Motor neuron (in vitro differentiated cells): Measurements from ENCODE around the gene TC2N. TPM values are rescaled to one million over a fixed set of nuclear protein-coding genes. Genes with fewer than 3 reads are reported as not detected.
A peak's percentile ranks its signal among the peaks of the same experiment; 100 is the strongest.
"Not testable (repeated sequence)": the region's sequence is repeated elsewhere in the genome, so short reads cannot be mapped to it uniquely, and the experiment has no call there.

Experiments used
- ATAC-seq, 8 experiments: fragments of 200-7000 bp; cut with Tn5 transposase; replicated peaks in 6 of 8; 2 replicates each; pipeline ENCODE4 v1.8.0; 2021; ENCODE audit warnings: mild to moderate bottlenecking in 8 of 8, moderate library complexity in 8 of 8
- H3K27ac ChIP-seq, 2 donors: fragments of 250-450 bp; sonication (Bioruptor Pico); 2 replicates each; pipeline ENCODE4 v1.9.0; 2021; ENCODE audit warnings: antibody characterized with exemption in 2 of 2, mild to moderate bottlenecking in 2 of 2, moderate library complexity in 1 of 2
- H3K4me1 ChIP-seq, 2 donors: fragments of 250-450 bp; sonication (Bioruptor Pico); replicated peaks in 1 of 2; 2 replicates each; pipeline ENCODE4 v1.6.1; 2021; ENCODE audit warnings: antibody characterized with exemption in 2 of 2, mild to moderate bottlenecking in 2 of 2, moderate library complexity in 1 of 2
- H3K4me3 ChIP-seq, 5 donors: fragments of 250-450 bp; sonication (Bioruptor Pico); 2 replicates each; pipeline ENCODE4 v1.9.0; 2021; ENCODE audit warnings: antibody characterized with exemption in 5 of 5, mild to moderate bottlenecking in 5 of 5, moderate library complexity in 4 of 5
- WGBS, 10 experiments: fragments of 450-650 bp; shearing (Covaris generic); methylation state at CpG; one replicate each; pipeline ENCODE4 v1.0.0; 2022; 5-methylcytosine and 5-hydroxymethylcytosine counted together
- in situ Hi-C, 9 experiments: fragments of 400-800 bp; cut with MboI; loops; one replicate each; pipeline ENCODE4 v1.15.0; 2021; ENCODE audit warnings: low sequenced_read_pairs in 9 of 9, low pct_unique_long_range_greater_than_20kb in 2 of 9; ENCODE audit not compliant: unreplicated experiment in 9 of 9
- total RNA-seq, 8 experiments: library from RNA; unstranded; fragments of 300-600 nt; gene quantifications; 2 replicates each; pipeline versions ENCODE4 v1.2.3 to v1.2.4, GENCODE V29; 2022

Gene TC2N
- total RNA-seq, 8 experiments from 2014 or later: 0.10 to 81.1 (median 1.2) TPM

DNA sequence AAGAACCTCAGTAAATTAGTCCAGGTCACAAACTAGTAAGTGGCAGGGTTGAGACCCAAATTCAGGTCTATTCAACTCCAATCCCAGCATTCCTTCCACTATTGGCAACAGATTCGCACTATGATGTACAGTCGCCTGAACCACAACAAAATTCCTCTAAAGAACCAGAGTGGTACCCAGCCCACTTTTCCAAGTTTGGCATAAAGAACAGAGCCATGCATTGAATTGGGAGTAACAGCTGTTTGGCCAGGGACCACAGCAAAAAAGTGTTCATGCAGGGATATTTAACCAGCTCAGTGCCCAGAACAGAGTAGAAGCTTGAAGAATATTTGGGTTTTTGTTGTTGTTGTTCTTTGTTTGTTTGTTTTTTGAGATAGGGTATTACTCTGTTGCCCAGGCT is 9.7 kb downstream of the TC2N start:
- H3K4me1 ChIP-seq: no peaks in the 10 kb centered on the region
- no peak overlapping the region for H3K4me3 ChIP-seq
- 40 to 100% (median 94%) methylated on average over 1 to 2 of the region's 2 CpGs; no CpG with 5 or more reads in 4 of the 10 experiments for WGBS, 10 experiments
- no peak for ATAC-seq
- no peak overlapping the region for H3K27ac ChIP-seq
- in situ Hi-C loops: no loop called here

DNA sequence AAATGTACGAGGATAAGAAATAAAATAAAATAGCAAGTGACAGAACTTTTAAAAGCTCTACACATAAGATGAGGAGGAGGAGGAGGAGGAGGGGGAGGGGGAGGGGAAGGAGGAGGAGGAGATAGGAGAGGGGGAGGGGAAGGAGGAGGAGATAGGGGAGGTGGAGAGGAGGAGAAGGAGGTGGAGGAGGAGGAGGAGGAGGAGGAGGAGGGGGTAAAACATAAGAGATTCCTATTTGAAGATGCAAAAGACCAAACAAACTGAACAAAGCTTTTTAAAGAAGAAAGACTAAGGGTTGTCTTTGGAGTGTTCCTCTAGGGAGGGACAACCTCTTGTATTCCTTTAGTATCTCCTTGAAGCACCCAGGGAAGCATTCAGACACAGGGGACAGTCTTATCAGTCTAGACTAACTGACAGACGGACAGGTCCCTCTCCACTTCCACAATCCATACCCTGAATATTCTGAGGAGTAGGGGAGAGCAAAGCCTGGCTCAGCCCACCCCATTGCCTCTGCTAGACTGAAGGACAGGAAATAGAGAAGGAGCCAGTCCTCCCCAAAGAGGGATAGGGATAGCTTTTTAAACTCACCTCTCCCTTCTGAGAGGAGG is 12.9 kb downstream of the TC2N start:
- H3K4me3 ChIP-seq: no peak overlapping the region
- WGBS, 10 experiments: 20 to 100% (median 83%) methylated on average over 1 to 2 of the region's 2 CpGs; no CpG with 5 or more reads in 5 of the 10 experiments
- H3K27ac ChIP-seq: no peak overlapping the region
- no peak for ATAC-seq
- no peaks in the 10 kb centered on the region for H3K4me1 ChIP-seq
- in situ Hi-C loops: no loop called here

DNA sequence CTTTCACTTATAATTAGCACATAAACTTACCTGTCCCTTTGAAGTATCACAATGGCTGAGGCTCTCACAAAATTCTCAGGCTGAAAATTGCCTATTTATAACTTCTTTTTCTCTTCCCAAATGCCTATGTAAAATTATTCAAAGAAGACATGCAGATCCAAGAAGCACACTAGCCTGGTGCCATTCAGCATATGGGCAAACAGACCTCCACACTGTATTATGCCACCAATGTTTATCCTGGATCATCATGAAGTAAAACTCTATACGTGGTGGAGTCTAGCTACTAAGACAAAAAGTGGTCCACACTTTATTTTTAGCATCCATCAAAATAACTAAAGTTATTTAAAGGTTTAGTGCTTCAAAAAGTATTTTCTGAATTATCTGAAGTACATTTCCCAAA is 15.8 kb downstream of the TC2N start:
- WGBS, 10 experiments: 0 to 57% (median 0%) methylated on average over 1 of the region's 1 CpG; no CpG with 5 or more reads in 3 of the 10 experiments
- Histone ChIP-seq H3K4me3 (no peak overlapping the region), H3K27ac (no peak overlapping the region), H3K4me1 (no peaks in the 10 kb centered on the region)
- peak in 1 of 8 experiments; percentile 83 for ATAC-seq
- in situ Hi-C loops: no loop called here

DNA sequence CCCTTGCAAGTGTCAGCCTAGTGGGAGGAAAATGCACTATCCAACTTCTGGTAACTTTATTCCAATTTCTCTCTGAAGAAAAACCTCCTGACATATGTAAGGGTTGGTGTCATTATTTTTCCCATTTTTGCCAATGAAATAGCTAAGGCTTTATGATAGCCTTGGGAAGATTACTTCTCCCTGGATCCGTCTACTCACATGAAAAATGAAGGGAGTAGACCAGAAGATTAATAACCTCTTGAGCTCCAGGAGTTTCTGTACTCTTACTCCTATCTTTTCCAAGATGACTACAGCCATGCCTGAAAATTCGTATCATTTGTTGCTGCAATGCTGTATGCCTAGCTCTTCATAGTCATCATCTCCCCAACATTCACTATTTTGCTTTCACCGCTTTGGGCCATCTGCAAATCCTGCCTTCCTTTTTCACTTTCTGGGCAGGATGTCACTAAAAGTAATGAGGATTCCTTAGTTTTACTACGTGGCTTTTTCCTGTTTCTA is 18.8 kb downstream of the TC2N start:
- Histone ChIP-seq H3K27ac (no peak overlapping the region), H3K4me3 (no peak overlapping the region), H3K4me1 (no peaks in the 10 kb centered on the region)
- in situ Hi-C loops: no loop called here
- WGBS, 10 experiments: 40 to 92% (median 62%) methylated on average over 1 to 4 of the region's 4 CpGs; no CpG with 5 or more reads in 2 of the 10 experiments
- ATAC-seq: no peak

DNA sequence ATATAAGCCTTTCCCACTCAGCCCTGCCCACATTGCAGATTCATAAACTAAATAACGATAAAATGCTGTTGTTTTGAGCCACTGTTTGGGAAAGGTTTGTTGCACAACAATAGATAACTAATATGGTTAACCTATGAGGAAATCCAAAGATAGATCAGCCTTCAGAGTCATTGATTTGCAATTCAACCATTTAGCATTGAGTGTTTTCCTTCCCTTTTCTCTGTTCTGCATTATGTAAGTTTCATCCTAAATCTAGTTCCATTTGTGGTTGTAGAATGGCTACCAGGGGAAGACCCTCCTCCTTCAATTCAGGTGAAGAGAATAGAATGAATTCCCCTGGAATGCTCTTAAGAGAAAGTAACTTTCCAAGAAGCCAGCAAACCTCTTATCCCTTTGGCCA is 19.6 kb downstream of the TC2N start:
- no peaks in the 10 kb centered on the region for H3K4me1 ChIP-seq
- WGBS, 10 experiments: 20 to 88% (median 60%) methylated on average over 1 of the region's 1 CpG; no CpG with 5 or more reads in 5 of the 10 experiments
- H3K27ac ChIP-seq: no peak overlapping the region
- ATAC-seq: no peak
- in situ Hi-C loops: no loop called here
- no peak overlapping the region for H3K4me3 ChIP-seq

DNA sequence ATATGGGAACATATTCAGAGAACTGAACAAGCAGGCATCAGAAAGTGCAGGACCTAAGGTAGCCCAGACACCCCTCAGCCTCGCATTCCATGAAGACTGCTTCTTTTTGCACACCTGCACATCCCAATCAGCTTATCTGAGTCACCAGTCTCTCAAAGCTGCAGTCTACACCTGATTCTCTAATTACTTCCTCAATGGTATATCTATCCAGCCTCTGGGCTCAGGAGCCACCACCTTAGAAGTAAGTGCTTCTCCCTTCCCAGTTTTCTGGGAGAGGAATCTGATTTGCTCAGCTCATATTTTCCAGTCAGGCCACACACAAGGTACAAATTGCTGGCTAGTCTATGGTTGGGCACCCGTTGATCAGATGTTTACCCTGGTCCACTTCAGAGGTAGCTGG is 21.7 kb downstream of the TC2N start:
- Histone ChIP-seq H3K4me1 (no peaks in the 10 kb centered on the region), H3K4me3 (no peak overlapping the region), H3K27ac (no peak overlapping the region)
- in situ Hi-C loops: no loop called here
- no peak for ATAC-seq
- WGBS, 10 experiments: 52 to 100% (median 71%) methylated on average over 1 to 2 of the region's 2 CpGs; no CpG with 5 or more reads in 5 of the 10 experiments

DNA sequence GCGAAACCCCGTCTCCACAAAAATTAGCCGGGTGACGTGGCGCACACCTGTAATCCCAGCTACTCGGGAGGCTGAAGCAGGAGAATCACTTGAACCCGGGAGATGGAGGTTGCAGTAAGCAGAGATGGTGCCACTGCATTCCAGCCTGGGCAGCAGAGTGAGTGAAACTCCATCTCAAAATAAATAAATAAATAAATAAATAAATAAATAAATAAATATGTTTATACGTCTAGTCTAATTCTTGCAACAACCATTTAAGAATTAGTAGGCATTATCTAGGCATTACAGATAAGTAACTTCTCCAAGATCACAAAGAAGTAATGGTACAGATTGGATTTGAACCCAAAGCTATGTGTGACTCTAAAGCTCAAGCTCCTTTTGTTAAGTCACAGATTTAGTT is 22.3 kb downstream of the TC2N start:
- H3K4me1 ChIP-seq, in situ Hi-C loops, H3K27ac ChIP-seq, H3K4me3 ChIP-seq, ATAC-seq: not testable (repeated sequence)
- 86 to 100% (median 98%) methylated on average over 1 to 7 of the region's 8 CpGs; no CpG with 5 or more reads in 5 of the 10 experiments for WGBS, 10 experiments

DNA sequence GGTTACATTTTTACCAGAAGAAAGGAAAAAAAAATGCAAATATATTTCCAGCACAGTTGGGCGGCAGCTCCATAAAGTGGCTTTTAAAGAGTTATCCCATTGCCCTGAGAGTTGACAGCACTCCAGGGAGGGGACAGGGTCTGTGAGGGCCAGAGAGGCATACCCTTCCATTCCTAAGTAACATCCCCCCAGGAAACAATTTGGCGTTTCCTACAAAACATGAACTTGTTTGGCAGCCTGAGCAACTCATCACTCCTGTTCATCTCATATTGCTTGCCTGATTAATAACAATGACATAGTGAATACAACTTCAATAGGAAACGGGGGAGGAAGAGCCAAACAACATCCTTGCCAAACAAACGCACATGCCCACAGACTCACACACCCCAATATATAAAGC is 23.3 kb downstream of the TC2N start:
- ATAC-seq: no peak
- Histone ChIP-seq H3K27ac (no peak overlapping the region), H3K4me1 (no peaks in the 10 kb centered on the region), H3K4me3 (no peak overlapping the region)
- in situ Hi-C loops: no loop called here
- WGBS, 10 experiments: 21 to 100% (median 75%) methylated on average over 1 to 3 of the region's 4 CpGs; no CpG with 5 or more reads in 2 of the 10 experiments

DNA sequence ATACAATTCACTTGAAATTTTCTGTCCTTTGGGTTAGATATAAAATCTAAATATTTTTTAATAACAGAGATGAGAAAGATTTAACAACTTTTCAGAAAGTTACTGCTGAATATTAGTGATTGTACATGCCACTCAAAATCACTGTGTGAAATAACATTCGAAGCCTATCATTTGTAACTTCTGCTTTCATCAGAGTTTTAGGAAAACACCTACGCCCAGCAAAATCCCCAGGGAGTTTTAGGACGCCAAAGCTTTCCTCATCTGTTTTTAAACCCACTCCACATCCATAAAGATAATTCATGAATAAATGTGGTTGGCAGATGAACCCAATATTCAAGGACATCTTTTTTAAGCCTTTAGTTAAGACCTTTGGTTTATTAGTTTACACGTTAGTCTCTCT is 23.9 kb downstream of the TC2N start:
- in situ Hi-C loops: no loop called here
- Histone ChIP-seq H3K4me1 (no peaks in the 10 kb centered on the region), H3K27ac (no peak overlapping the region), H3K4me3 (no peak overlapping the region)
- no peak for ATAC-seq
- 6 to 100% (median 85%) methylated on average over 1 to 4 of the region's 4 CpGs for WGBS, 10 experiments

DNA sequence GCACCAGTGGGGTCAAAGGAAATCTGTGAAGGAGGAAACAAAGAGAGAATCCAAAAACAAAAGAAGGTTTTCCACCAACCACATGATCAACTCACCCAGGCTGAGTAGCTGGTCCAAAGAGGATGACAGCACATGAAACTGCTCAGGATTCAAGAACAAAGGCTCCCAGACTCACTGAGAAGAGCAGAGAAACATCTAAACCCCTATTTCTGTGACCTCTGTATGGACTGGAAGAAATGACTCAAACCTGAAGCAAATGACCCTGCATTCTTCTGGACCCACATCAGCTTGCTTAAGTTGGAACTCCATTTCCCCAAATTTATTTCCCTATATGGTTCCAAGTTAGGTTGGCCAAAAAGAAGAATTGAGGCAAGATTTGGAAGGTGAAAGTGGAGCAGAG is 26.3 kb downstream of the TC2N start:
- ATAC-seq: no peak
- H3K4me3 ChIP-seq: no peak overlapping the region
- in situ Hi-C loops: no loop called here
- H3K4me1 ChIP-seq: no peaks in the 10 kb centered on the region
- H3K27ac ChIP-seq: no peak overlapping the region

DNA sequence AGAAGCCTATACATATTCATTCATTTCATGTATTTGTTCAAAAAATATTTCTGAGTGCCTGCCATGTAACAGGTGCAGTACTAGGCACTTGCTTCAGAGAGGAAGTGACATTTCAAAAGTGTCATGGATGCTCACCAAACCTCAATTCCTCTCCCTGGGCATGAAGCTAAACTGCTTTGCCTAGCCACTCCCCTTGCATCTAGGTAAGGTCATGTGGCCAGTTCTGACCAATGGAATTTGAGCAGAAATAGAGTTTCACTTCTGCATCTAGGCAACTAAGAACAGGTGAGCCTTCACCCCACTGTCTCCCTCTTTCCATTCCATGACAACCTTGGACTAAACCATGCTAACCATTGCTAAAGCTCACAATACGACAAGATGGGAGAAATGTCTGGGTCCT is 27.6 kb downstream of the TC2N start:
- Histone ChIP-seq H3K4me3 (no peak overlapping the region), H3K4me1 (no peaks in the 10 kb centered on the region), H3K27ac (no peak overlapping the region)
- WGBS, 10 experiments: 40 to 100% (median 86%) methylated on average over 1 of the region's 1 CpG; no CpG with 5 or more reads in 3 of the 10 experiments
- in situ Hi-C loops: no loop called here
- no peak for ATAC-seq

DNA sequence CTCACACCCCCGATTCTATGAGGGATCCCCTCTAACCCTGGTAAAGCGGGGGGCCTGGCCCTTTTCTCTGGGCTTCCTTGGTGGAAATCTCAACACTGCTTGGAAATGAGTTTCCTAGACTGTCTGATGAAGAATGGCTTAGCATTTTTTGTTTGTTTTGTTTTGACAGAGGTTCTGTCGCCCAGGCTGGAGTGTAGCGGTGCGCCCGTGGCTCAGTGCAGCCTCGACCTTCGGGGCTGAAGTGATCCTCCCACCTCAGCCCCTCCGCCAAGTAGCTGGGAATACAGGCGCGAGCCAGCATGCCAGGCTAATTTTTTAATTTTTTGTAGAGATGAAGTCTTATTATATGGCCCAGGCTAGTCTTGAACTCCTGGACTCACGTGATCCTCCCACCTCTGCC is 30.3 kb downstream of the TC2N start:
- Histone ChIP-seq H3K27ac (no peak overlapping the region), H3K4me3 (peak overlapping the region in 4 of 5 donors; percentile 43 to 48 (median 47)), H3K4me1 (no peaks in the 10 kb centered on the region)
- WGBS, 10 experiments: 0 to 78% (median 51%) methylated on average over 1 to 6 of the region's 12 CpGs; no CpG with 5 or more reads in 1 of the 10 experiments
- in situ Hi-C loops: no loop called here
- no peak for ATAC-seq

DNA sequence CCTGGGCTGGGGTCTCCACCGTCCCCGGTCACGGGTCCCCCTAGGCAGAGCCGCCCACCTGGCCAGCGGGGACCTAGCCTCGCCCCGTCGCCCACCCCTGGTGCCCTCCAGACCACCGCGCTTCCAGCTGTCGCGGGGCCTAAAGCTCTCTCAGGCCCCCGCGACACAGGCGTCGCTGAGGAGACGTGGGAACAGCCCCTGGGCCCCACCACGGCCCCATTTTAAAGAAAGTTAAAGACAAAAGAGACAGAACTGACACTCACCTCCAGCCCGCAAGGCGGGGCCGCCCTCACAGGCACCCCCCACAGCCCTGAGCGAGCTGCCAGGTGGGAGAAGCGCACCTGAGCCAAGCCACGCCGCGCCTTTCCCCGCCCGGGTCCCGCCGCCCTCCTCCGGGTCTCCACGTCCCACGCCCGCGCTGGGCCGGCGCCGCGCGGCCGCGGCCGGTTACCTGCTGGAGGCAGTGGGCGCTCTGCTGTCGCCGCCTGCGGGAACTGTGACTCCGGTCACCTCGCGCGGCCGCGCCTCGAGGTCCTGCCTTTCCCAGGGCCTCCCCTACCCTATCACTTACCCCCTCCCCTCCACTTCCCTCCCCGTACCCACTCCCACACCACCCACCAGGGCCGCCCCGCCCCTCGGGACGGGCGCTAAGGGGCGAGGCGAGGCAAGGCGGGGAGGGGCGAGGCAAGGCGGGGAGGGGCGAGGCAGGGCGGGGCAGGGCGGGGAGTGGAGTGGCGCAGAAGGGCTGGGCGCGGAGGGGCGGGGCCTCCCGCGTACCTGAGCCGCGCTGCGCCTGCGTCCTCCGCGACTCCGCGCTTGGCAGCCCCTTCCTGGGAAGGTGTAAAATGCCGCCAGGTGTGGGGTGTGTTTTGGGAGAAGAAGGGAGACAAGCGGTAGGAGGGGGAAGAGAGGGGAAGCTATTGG is 31.2 kb downstream of the TC2N start:
- peak in 6 of 8 experiments; percentile 89 to 97 (median 94) for ATAC-seq
- Histone ChIP-seq H3K27ac (no peak overlapping the region), H3K4me1 (no peaks in the 10 kb centered on the region), H3K4me3 (peak overlapping the region; percentile 28 to 48 (median 46))
- 17 to 20% methylated on average over 1 to 8 of the region's 84 CpGs; no CpG with 5 or more reads in 8 of the 10 experiments for WGBS, 10 experiments
- in situ Hi-C loops: no loop called here
